ENCODE measurements around the gene WTIP. TPM values are rescaled to one million over a fixed set of nuclear protein-coding genes. Genes with fewer than 3 reads are reported as not detected.

WTIP gene
- total and polyA plus RNA-seq, 2 of the 4 experiments (the other 2 are of a cell fraction) = 30.3 to 48.9 TPM

- Histone ChIP-seq H3K4me2 (ENCODE audit: low read depth, low read length) (no peak overlapping the region), H3K9ac (ENCODE audit: low read depth, low read length) (no peak overlapping the region), H4K20me1 (ENCODE audit: insufficient read depth, low read length) (peaks cover 78% of the 10 kb centered on the region), H2BK15ac (ENCODE audit: low read depth, low read length) (no peak overlapping the region), H2BK5ac (ENCODE audit: low read depth, low read length, poor library complexity, severe bottlenecking) (no peak overlapping the region), H2AFZ (replicated peaks; ENCODE audit: low read length, poor library complexity) (no peak overlapping the region), H2BK120ac (ENCODE audit: low read depth, low read length) (no peak overlapping the region), H3K9me3 (ENCODE audit: control insufficient read depth, insufficient read depth, low read length) (no peaks in the 10 kb centered on the region), H3K4me1 (ENCODE audit: control insufficient read depth, insufficient read depth, low read length) (peaks cover 8% of the 10 kb centered on the region), H3K36me3 (ENCODE audit: control insufficient read depth, insufficient read depth, low read length) (peaks cover 24% of the 10 kb centered on the region), H4K91ac (ENCODE audit: insufficient read depth, low read depth, low read length) (no peak overlapping the region), H2AK9ac (replicated peaks; ENCODE audit: low read depth, low read length, poor library complexity) (no peak overlapping the region), H3K23ac (ENCODE audit: low read depth, low read length) (no peak overlapping the region), H3K27ac (ENCODE audit: insufficient read depth, low read length) (no peak overlapping the region), H2BK20ac (ENCODE audit: low read depth, low read length) (no peak overlapping the region), H4K5ac (ENCODE audit: low read depth, low read length) (no peak overlapping the region), H3K9me1 (ENCODE audit: insufficient read depth, low read length) (peaks cover 35% of the 10 kb centered on the region), H4K8ac (ENCODE audit: low read depth in 2 of 2, low read length in 2 of 2) (no peak overlapping the region), H3K79me1 (ENCODE audit: low read depth in 1 of 2, low read length in 2 of 2) (peaks cover 13 to 69% of the 10 kb centered on the region in 2 experiments), H3K4ac (ENCODE audit: low read depth, low read length) (no peak overlapping the region), H3K18ac (ENCODE audit: low read depth, low read length) (no peak overlapping the region), H3K27me3 (ENCODE audit: control insufficient read depth, insufficient read depth, low read length) (no peaks in the 10 kb centered on the region), H2AK5ac (ENCODE audit: low read depth, low read length) (no peak overlapping the region), H3K14ac (replicated peaks; ENCODE audit: low read depth, low read length) (no peak overlapping the region), H3K56ac (ENCODE audit: extremely low read depth, insufficient read depth, low read length) (no peak overlapping the region), H3K4me3 (ENCODE audit: insufficient read depth, low read depth, low read length) (no peak overlapping the region)
- in situ Hi-C loops (cut with MboI; ENCODE audit: low sequenced_read_pairs) (no loop called here), dilution Hi-C loops (cut with HindIII; ENCODE audit: low sequenced_read_pairs, unreplicated experiment) (no loop called here), intact Hi-C loops (cut with micrococcal nuclease) (no loop called here)
- DNase-seq = no peak
- POLR2A ChIA-PET (ENCODE audit: unreplicated experiment) = no interaction called here
- ATAC-seq (ENCODE audit: low read depth) = no peak
- 85% methylated on average over 3 of the region's 7 CpGs; no CpG with 5 or more reads in 1 of the 2 experiments for WGBS, 2 experiments (ENCODE audit: extremely low coverage in 2 of 2, insufficient read length in 1 of 2)
- TF ChIP-seq CHD1 (IDR thresholded peaks at IDR 0.05; ENCODE audit: low read depth, low read length) = no peak
- no peak for TF ChIP-seq ELK1 (IDR thresholded peaks at IDR 0.05; ENCODE audit: borderline replicate concordance, low read depth, low read length)
- TF ChIP-seq SMC3 (IDR thresholded peaks at IDR 0.05; ENCODE audit: low read depth, low read length) = no peak
- BruUV-seq (replicated peaks) = no TSS peak
- CTCF ChIA-PET = no interaction called here
Measured at GRCh38 chr19:34487651-34488051, 6.1 kb downstream of the WTIP start.
